Measurements from ENCODE around the gene PSMD6.
A peak's percentile ranks its signal among the peaks of the same experiment; 100 is the strongest.

The PSMD6 gene

DNA sequence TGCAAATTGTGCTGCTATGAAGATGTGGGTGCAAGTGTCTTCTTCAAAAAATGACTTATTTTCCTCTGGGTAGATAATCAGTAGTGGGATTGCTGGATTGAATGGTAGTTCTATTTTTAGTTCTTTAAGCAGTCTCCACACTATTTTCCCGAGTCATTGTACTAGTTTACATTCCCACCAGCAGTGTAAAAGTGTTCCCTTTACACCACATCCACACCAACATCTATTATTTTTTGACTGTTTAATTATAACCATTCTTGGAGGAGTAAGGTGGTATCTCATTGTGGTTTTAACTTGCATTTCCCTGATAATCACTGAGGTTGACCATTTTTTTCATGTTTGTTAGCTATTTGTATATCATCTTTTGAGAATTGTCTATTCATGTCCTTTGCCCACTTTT, 19.7 kb upstream of the PSMD6 start:
- no peak for DNase-seq

DNA sequence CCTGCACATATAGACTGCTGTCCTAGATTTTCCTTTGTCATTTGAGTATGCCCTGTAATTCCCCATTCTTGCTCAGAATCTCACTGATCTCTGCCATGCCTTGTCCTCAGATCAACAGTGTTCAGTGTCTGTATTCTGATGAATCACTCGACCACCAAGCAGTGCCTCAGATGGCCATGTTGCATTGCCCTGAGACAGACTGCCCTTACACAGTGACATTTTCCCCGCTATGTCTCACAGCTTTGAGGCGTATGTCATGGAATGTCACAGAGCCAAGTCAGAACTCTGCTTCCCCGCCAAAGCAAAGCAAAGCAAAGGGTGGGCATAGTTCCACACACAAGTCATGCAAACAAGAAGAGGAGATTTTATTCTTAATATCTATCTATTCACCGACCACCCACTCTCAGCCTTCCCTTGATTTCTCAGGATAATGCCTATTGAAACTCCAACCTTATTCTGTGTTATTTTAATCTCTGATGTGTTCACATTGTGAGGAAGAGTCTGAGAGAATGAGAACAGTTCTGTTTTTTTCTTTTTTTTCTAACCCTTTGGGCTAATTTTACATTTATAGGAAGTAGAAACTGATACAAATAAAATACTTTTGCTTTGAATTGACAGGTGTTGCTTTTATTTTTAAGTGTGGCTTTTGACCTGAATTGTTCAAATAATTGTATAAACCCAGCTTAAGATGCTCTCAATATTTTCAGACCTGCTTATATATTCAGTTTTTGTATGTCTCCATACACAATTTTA, 16.9 kb upstream of the PSMD6 start:
- no peak for DNase-seq

DNA sequence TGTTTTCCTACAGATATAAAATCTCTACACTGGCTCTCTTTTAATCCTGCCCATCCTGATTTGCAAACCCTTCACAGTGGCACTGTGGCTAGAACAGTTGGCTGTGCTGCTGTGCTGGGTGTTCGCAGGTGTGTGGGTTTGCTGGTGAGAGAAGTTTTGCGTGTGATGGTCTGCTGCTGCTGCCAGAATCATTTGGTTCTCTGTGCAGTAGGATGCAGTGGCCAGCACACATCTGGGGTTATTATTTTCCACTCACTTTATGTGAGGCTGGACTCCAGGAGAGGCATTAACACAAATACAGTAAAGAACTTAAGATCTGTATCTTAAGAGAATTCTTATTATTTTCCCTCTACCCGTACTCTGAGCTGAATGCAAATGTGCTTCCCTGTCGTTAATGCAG, 16.0 kb upstream of the PSMD6 start:
- no peak for DNase-seq

DNA sequence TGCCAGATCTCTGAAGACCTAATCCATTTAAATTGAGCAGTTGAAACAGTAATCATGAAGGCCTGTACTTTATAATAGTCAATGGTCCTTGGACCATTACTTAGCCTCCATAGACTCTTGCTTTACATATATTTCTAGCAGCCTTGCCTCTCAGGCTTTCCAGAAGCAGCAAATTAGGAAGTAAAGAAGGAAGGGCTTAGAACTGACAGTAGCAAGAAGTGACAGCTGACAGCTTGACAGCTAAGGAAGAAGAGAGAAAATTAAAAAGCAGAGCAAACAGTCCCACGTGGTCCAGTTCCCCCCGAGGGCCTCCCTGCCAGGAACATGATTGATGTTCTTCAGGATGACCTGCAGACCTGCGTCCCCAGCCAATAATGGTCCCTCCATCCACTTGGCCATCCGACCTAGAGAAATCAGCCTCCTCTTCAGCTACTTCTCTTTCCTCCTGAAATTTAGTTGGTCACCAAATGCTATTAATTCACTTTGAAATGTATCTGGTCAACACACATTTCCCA, 15.0 kb upstream of the PSMD6 start:
- DNase-seq = no peak

DNA sequence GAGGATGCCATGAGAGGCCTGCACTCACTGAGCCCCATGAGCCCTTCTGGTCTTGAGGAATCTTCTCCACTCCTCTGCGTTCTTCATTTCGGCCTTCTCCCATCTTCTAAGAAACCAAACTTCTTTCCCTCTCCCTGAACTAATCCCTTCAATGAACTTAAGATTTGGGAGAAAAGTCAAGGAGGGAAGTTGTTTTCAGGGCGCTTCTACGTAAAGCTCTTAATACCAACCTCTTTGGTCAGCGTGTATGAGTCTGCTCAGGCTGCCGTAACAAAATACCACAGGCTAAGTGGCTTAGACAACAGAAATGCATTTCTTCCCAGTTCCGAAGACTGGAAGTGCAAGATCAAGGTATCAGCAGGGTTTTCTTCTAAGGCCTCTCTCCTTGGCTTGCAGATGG, 13.8 kb upstream of the PSMD6 start:
- no peak for DNase-seq

DNA sequence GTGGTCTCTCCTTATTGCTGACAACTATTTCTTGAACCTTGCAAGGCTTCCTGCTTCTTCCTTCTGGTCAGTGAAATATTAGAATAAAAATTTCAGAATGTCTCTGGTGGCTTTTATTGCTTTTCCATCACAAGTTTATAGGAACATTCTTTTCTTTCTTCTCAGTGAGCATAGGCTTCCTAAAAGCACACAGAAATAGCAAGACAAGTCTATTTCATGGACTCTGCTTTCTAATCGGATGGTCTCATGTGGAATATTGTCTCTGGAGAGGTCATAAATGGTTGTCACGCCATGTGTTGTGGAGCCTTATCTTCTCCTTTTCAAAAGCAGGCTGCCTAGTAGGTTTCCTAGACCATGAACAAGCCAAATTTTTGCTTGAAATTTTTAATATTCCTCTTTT, 9.8 kb upstream of the PSMD6 start:
- DNase-seq = no peak

DNA sequence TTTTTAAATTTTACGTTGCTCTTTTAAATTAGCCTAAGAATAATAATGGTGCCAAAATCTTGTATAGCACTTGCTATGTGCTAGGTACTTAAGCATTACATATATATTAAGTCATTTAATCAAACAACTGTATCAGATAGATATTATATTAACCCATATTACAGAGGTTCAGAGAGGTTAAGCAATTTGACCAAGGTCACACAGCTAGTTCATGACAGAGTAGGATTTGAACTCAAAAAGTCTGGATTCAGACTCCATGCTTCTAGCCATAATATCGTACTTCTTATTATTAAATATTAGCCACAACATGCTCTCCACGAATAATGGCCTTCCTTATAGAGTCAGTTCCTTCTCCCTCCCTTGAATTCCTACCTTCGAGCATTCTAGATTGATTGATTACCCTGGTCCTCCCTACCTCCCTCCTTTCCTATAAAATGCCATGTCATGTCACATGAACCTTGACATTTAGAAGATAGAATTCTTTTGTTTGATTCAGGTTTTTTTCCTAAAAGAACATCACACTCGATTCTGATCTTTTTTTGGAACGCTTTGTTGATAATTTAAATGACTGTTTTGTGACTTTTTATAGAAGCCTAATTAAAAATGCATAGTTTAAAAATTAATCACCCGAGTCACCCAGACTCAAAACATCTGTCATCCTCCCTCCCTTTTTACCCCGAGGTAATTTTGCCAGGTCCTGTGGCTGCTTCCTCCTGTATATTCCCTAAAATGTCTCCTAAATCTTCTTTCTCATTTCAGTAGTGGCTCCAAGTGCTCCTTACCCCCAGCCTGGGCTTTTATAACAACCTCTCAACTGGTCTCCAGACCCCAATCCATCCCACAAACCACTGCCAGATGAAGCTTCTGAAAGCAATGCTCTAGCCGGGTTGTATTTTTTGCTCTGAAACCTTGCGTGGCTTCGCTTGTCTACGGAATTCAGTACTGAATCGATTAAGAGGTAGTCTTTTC, 8.5 kb upstream of the PSMD6 start:
- no peak for DNase-seq

DNA sequence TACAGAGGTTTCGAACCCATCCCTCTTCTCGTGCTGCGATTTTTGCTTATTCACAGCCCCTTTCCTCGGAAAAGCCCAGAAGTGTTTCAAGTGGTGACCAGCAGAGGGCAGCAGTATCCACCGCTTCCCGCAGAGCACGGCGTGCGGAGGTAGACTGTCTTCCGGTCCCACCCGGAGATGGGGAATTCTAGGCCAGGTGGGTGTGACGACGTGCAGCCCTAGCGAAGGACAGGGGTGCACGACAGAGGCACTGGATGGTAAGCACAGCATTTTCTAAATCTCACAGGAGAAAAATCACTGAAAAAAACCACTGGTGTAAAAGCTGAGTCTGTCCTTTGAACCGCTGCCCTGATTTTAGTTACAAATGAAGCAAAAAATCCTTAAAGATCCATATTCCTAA, 7.4 kb upstream of the PSMD6 start:
- peak; percentile 48 to 51 for DNase-seq

DNA sequence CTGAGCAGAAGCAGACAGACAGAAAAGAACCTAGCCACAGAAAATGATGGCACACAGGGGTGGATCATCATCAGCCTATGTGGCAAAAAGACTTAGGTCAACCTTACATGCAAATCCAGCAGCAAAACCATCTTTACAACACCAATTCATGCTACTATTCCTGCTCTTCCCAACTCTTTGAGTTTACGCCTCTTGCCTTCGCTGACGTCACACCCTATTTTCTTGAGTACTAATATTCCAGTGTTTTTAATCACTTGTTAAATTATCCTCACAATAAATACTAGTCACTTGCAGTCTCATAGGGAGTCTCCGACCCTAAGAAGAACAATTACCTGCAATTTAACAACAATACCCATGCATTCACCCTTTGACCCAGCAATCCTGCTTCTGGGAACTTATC, 6.0 kb upstream of the PSMD6 start:
- no peak for DNase-seq

DNA sequence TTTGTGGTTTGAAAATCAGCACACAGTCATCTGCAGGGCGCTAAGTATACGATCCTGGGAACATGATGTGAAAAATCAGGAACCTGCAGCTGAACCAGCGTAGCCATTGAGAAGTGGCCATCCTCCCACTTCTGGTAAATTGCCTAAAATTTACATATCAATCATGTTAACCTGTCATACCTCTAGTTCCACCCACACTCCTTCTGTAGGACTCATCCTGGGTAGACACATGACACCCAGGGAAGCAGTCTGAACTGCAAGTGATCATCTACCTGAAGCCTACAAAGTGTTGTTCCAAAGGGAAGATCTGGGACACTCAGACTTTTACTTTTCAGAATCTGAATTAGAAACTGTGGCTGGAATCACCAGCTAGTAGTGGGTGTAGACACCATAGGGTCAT, 5.5 kb upstream of the PSMD6 start:
- DNase-seq = no peak

DNA sequence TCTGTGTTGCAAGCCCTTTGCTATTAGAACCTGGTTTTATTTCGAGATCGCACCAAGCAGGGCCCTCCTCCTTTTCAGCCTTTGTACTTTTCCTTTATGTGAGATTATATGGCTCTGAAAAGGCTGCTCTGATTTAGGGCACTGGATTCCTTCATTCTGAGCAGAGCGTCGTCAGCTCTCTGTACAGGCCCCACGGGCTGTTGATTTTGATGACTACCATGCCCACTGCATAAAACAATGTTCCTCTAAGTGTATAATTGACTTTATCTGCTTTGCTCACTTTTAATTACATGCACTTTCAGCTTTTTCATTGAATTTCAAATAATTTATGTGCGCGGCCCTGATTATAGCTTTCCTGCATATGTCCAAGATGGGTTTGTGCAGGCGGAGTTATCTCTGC, 4.4 kb upstream of the PSMD6 start:
- DNase-seq = no peak

DNA sequence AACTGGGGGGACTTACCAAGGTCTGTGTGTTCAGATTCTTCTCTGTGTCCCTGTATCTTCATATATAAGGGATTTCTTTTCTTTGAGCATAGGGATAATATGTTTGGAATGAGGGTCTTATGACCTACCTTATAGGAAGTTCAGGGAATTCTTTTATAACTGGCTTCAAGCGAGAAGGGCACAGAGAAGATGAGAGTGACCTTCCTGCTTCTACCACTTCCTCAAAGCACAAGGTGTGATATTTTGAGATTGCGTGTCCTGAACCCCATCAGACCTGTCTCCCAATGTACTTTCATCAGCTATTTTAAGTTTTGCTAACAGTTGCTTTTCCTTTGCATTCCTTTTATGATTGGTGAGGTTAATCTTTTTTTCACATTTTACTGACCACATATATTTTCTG, 3.1 kb upstream of the PSMD6 start:
- no peak for DNase-seq

DNA sequence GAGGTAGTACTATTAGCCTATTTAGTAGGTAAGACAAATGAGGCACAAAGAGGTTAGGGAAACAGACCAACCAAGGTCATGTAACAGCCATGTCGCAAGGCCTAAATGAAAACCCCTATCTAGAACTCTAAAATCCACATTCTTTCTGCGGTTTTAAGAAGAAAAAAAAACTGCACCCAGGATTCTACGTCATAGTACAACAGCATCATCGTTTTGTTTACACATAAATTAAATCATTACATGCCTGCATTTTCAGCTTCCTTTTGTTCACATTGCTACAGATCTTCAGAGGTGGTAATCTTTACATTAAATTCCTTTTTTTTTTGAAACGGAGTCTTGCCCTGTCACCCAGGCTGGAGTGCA, 548 bp upstream of the PSMD6 start:
- no peak for DNase-seq

DNA sequence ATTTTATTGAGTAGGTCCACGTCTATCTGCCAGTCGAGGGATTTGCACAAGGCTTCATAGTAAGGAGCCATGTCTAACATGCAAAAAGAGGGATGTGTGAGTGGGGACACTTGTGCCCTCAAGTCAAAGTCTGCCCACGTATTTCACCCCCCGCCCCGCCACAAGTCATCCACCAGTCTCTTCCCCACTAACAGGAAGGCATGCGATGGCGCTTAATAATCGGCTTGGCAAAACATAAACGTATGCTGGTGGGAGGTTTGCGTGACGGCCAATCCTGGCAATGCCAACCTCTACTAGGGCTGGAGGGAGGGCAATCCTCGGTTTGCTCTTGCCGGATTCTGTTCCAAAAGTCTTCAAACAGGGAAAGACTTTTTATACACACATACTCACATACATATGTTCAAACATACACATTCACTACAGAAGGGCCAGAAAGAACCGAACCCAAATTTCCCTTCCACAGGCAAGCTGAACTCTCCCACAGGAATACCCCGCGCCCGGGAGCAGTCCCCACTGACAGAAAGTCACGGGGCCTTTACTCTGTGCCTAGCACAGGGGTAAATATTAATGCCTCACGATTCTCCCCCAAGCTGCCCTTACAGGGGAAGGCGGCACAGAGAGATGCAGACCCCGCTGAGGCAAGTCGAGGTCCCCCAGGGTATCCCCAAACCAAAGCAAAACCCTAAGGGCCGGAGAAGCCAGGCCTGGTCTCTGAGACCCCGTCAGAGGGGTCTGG, 675 bp downstream of the PSMD6 start:
- DNase-seq = no peak

DNA sequence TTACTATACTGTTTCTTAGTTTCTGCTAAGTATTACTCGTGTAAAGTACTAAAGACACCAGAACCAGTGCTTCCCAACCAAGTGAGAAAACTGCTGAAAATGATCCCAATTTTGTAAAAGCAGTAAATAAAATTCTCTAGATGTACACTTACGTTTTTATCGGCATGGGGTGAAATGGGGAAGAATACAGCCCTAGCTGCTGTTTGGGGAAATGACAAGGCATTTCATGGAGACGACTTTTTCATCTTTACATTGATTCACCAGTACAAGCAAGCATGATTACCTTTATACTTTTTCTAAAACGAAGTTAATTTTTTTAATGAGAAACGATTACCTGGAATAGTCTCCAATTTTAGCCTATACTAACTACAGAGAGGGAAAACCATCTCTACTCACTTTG, 1.4 kb downstream of the PSMD6 start:
- DNase-seq = peak; percentile 52 to 62

DNA sequence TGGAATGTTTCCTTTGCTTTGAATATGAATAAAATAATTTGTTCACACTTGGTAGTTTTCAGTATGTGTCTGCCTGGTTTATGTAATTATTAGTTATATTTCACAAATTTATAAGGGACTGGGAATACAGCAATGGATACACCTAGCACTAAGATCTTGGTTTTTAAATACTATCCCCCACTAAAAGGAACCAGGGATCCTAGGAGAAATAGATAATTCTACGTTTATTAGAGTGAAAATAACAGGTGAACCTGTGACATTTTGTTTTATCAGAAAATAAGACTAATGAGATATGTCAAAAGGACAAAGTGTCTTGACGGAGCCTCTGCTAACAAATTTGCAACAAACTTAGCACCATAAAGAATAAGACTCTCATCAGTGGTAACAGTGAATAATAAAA, 3.4 kb downstream of the PSMD6 start:
- DNase-seq = no peak

DNA sequence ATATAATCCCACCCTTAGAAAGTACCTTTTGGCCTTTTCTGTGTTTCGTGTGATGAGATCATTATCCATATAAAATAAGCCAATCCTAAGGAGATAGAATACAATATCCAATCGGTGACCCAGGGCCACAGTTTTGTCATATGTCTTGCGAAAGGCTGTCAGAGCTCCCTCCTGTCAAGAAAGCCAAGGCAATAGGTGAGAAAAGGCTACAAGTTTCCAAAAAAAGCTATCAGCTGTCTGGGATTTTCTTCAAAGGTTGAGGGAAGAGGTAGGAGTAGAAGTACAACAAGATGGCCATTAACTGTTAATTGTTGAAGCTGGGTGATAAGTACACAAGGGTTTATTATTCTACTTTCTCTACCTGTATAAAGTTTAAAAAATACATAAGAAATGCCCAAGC, 4.0 kb downstream of the PSMD6 start:
- DNase-seq = no peak

DNA sequence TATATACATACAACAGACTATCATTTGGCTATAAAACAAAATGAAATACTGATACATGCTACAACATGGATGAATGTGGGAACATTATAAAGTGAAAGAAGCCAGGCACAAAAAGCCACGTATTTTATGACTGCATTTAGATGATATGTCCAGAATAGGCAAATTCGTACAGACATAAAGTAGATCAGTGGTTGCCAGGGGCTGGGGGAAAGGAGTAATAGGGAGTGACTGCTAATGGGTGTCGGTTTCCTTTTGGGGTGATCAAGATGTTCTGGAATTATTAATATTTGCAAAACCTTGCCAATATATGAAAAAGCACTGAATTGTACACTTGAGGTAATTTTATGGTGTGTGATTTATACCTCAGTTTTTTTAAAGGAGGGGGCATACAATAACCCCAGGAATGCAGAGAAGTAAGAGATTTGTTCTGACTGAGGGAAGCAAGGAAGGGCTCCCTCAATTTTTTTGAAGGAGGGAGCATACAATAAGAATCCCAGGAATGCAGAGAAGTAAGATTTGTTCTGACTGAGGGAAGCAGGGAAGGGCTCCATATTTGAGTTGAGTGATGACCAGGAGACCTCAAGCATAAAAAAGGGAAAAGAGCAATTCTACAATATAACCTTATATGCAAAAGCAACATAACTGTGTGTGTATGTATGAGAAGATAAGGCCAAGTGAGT, 6.2 kb downstream of the PSMD6 start:
- DNase-seq = no peak

DNA sequence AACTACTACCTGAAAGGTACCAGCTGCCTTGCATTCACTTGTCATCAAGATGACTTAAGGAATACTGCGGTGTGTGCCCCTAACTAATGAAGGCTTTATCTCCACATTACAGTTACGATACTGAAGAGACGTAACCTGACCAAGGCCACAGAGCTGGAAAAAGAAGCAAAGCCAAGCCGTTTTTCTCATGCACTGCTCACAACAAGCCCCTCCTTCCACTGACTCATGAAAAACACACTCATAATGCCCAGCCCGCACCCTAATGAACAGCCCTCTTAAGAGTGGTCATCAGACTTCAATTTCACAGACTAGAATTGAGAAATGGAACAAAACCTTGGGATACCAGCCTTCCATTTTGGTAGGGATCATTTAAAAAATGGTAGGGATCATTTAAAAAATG, 11.6 kb downstream of the PSMD6 start:
- DNase-seq = no peak

DNA sequence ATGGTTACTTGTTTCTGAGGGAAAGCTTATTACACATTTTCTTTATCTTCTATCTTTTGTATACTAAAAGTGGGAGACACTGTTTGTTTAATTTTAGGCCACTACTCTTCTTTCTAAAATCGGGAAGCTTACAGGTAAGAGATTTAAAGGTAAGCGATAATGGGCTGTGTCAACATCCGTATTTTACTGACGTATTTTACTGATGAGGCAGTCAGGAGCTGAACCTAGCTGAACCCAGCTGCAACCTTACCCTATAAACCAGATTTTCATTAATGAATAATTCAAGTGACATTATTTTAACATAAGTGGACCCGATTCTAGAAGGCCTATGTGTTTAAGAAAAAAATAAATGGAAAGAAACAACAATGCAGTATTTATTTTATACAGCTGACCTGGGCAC, 13.1 kb downstream of the PSMD6 start:
- no peak for DNase-seq

DNA sequence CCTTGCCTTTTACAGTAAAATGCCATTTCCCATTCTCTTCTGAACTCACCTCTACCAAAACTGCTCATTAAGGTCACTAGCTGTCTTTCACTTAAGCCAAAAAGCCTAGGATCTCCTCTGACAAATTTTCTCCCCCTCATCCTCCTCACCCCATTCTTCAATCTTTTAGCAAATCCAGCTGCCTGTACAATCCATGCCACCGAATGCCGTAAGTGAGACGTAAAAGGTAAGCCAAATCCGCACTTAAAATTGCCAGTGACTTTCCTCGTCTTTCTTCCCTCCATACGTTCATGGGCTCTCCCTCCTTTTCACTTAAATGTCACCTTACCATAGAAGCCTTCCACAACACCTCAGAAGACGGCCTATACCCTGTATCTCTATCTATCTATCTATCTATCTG, 13.8 kb downstream of the PSMD6 start:
- DNase-seq = no peak

DNA sequence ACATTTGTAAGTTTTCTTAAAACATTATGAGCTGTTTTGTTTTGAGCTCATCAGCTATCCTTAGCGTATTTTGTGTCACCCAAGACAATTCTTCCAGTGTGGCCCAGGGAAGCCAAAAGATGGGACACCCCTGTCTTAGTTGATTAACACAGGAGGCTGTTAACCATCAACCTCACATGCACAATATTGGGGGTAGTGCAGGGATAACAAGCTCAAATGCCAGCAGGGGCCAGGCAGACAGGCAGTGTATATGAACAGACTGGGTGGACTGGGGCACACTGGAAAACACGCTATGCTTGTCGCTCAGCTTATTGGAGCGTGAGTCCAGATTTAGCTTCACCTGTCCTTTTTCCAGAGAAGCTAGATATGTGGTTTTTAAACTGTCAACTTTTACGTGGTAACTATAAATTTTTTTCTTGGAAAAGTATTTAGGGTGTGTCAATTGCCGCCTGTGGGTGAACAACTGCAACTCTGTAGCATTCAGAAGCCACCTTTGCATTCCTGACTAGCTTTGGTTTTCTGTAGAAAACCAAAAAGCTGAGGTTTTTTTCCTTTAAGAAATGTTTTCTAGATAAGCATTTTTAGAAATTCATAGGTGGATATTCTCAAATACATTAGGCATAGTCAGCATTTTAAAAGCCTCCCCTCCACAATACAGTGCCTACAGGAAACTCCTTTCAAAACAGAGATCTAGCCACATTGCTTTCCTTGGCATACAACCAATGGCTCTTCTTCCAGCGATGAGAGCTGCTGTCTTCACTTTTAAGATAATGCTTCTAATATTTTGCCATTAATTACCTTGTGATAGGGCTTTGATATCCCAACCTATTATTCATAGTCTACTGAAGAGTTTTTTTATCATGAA, 14.6 kb downstream of the PSMD6 start:
- DNase-seq = no peak
